ENCODE data around the gene CHD5. TPM values are rescaled to one million over a fixed set of nuclear protein-coding genes. Genes with fewer than 3 reads are reported as not detected.

The CHD5 gene
- total RNA-seq, 1 experiment from 2014 or later, result 1.6 TPM

GRCh38 chr1:6107409-6108356, 72.4 kb downstream of the CHD5 start:
- Histone ChIP-seq H2BK15ac (ENCODE audit: low read depth, low read length) (no peak overlapping the region), H3K56ac (ENCODE audit: insufficient read length, low read depth, low read length) (no peak overlapping the region), H3T11ph (ENCODE audit: low read length) (no peak overlapping the region), H4K91ac (ENCODE audit: insufficient read length, low read depth, low read length) (no peak overlapping the region), H3K18ac (ENCODE audit: insufficient read length, low read depth, low read length) (no peak overlapping the region), H3K4me2 (ENCODE audit: insufficient read depth, insufficient read length, low read length) (no peak overlapping the region), H3K14ac (ENCODE audit: insufficient read depth, low read length) (no peak overlapping the region), H3K9ac (ENCODE audit: extremely low read depth, insufficient read length, low read length) (no peak overlapping the region), H3K27ac (ENCODE audit: insufficient read length, low read depth, low read length) (no peak overlapping the region), H2AK5ac (ENCODE audit: insufficient read length, low read length) (no peak overlapping the region), H3K9me3 (ENCODE audit: control insufficient read depth, low read depth, low read length) (no peaks in the 10 kb centered on the region), H3K4me1 (ENCODE audit: insufficient read depth, low read length) (no peaks in the 10 kb centered on the region), H2BK5ac (ENCODE audit: insufficient read length, low read length) (no peak overlapping the region), H3K23me2 (ENCODE audit: insufficient read length, low read depth, low read length, poor library complexity, severe bottlenecking) (no peaks in the 10 kb centered on the region), H2BK20ac (ENCODE audit: low read depth, low read length, poor library complexity, severe bottlenecking) (no peak overlapping the region), H3K79me1 (ENCODE audit: insufficient read depth, low read depth, low read length, poor library complexity, severe bottlenecking) (no peaks in the 10 kb centered on the region), H4K5ac (ENCODE audit: insufficient read length, low read depth, low read length) (no peak overlapping the region), H3K27me3 (ENCODE audit: insufficient read depth, low read length) (no peaks in the 10 kb centered on the region), H3K23ac (ENCODE audit: insufficient read length, low read depth, low read length) (no peak overlapping the region), H2BK120ac (ENCODE audit: low read depth, low read length, poor library complexity, severe bottlenecking) (no peak overlapping the region), H2AFZ (ENCODE audit: low read length) (no peak overlapping the region), H3K4ac (ENCODE audit: low read depth, low read length) (no peak overlapping the region), H4K20me1 (ENCODE audit: control insufficient read depth, insufficient read depth, insufficient read length) (peaks cover 3% of the 10 kb centered on the region), H3K79me2 (ENCODE audit: insufficient read depth, low read length) (no peaks in the 10 kb centered on the region), H2BK12ac (ENCODE audit: insufficient read length, low read depth, low read length) (no peak overlapping the region), H4K8ac (replicated peaks; ENCODE audit: insufficient read length, low read depth, low read length) (no peak overlapping the region)
- Mint-ChIP-seq H3K27me3 (ENCODE audit: low read depth) (peaks cover 11% of the 10 kb centered on the region), H3K4me3 (no peak overlapping the region; a peak in 1 of 5 replicates), H3K9me3 (peaks cover 3 to 6% of the 10 kb centered on the region in 2 experiments; a peak in 4 of 5 replicates), H3K27ac (no peak overlapping the region), H3K4me1 (0 out of 4 replicates have a peak, but pooled peaks cover 0 to 4% of the 10 kb centered on the region in 2 experiments), H3K36me3 (ENCODE audit: insufficient read depth in 1 of 3, low read depth in 3 of 3) (no peaks in the 10 kb centered on the region; a peak in 1 of 7 replicates)
- TF ChIP-seq CTCF (conservative IDR thresholded peaks at IDR 0.05), result no peak
- DNase-seq, result no peak
- 100% methylated on average over 8 of the region's 8 CpGs for WGBS (ENCODE audit: extremely low coverage, insufficient read length, low lambda C conversion rate)
